ENCODE data around the gene FXN. TPM values are rescaled to one million over a fixed set of nuclear protein-coding genes. Genes with fewer than 3 reads are reported as not detected.
"Not testable (repeated sequence)": the region's sequence is repeated elsewhere in the genome, so short reads cannot be mapped to it uniquely, and the experiment has no call there.

The FXN gene
- polyA plus RNA-seq, 3 donors = 9.1 to 27.3 (median 15.9) TPM

DNA sequence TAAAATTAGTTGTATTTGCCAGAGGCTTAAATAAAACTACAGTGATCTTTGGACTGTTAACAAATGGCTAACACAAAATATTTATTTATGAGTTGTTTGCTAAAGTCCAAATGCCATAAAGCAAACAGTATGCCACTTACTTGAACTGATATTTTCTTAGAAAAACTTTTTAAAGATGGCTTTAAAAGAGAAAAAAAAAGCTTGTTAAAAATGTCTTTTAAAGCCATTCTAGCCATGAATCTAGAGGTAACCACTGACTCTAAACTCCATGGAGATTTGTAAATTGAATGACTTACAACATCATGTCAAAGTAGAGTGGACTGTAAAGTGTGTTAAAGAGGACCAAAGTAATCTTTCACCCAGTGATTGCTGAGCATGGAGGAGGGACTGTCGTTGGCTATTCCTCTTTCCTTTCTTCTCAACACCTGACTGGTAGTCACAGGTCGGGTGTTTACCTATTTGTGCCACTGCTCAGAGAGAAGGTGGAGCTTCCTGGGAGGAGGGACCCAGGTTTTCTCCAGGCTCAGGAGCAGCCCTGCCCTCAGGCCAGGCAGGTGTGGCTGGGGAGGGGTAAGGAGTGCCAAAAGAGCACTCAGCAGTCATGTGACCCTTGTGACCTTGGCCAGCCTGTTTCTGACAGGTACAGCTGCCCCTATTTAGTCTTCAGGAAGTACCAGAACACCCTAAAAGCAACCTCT lies 69.4 kb downstream of the FXN start:
- no CpG with 5 or more reads among the region's 2 CpGs for WGBS (ENCODE audit: insufficient coverage)
- Histone ChIP-seq H3K9me3 (replicated peaks in 1 of 2; ENCODE audit: control insufficient read depth in 1 of 2, insufficient read depth in 1 of 2, low read length in 2 of 2) (no peaks in the 10 kb centered on the region), H3K27me3 (ENCODE audit: control insufficient read depth in 2 of 2, insufficient read depth in 2 of 2, low read length in 2 of 2) (no peaks in the 10 kb centered on the region), H3K4me3 (replicated peaks in 1 of 3; ENCODE audit: low read depth in 2 of 3, low read length in 3 of 3) (no peak overlapping the region), H3K4me2 (replicated peaks; ENCODE audit: extremely low read depth, low read length, poor library complexity, severe bottlenecking) (no peak overlapping the region), H3K36me3 (replicated peaks in 1 of 2; ENCODE audit: control insufficient read depth in 1 of 2, insufficient read depth in 2 of 2, low read length in 2 of 2) (no peaks in the 10 kb centered on the region), H2AFZ (ENCODE audit: insufficient read depth, low read depth, low read length, poor library complexity, severe bottlenecking) (no peak overlapping the region), H3K79me2 (ENCODE audit: insufficient read depth, low read length) (no peaks in the 10 kb centered on the region), H4K20me1 (ENCODE audit: insufficient read depth, low read length) (no peaks in the 10 kb centered on the region), H3K4me1 (ENCODE audit: control insufficient read depth in 1 of 2, insufficient read depth in 2 of 2, low read length in 2 of 2) (no peaks in the 10 kb centered on the region), H3K27ac (ENCODE audit: low read depth in 1 of 2, low read length in 2 of 2) (no peak overlapping the region), H3K9ac (ENCODE audit: insufficient read depth, low read length, poor library complexity, severe bottlenecking) (no peak overlapping the region)
- Mint-ChIP-seq H3K27me3 (ENCODE audit: low read depth in 3 of 3) (peaks cover 0 to 3% (median 0%) of the 10 kb centered on the region in 3 donors), H3K36me3 (peaks cover 0 to 3% of the 10 kb centered on the region in 2 donors), H3K27ac (no peak overlapping the region), H3K4me1 (no peaks in the 10 kb centered on the region), H3K4me3 (no peak overlapping the region), H3K9me3 (peaks cover 0 to 3% (median 0%) of the 10 kb centered on the region in 7 donors)
- no peak for DNase-seq
- TF ChIP-seq, protein P1, sequence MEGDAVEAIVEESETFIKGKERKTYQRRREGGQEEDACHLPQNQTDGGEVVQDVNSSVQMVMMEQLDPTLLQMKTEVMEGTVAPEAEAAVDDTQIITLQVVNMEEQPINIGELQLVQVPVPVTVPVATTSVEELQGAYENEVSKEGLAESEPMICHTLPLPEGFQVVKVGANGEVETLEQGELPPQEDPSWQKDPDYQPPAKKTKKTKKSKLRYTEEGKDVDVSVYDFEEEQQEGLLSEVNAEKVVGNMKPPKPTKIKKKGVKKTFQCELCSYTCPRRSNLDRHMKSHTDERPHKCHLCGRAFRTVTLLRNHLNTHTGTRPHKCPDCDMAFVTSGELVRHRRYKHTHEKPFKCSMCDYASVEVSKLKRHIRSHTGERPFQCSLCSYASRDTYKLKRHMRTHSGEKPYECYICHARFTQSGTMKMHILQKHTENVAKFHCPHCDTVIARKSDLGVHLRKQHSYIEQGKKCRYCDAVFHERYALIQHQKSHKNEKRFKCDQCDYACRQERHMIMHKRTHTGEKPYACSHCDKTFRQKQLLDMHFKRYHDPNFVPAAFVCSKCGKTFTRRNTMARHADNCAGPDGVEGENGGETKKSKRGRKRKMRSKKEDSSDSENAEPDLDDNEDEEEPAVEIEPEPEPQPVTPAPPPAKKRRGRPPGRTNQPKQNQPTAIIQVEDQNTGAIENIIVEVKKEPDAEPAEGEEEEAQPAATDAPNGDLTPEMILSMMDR (IDR thresholded peaks at IDR 0.05) = no peak
- intact Hi-C loops (cut with micrococcal nuclease) = no loop called here

DNA sequence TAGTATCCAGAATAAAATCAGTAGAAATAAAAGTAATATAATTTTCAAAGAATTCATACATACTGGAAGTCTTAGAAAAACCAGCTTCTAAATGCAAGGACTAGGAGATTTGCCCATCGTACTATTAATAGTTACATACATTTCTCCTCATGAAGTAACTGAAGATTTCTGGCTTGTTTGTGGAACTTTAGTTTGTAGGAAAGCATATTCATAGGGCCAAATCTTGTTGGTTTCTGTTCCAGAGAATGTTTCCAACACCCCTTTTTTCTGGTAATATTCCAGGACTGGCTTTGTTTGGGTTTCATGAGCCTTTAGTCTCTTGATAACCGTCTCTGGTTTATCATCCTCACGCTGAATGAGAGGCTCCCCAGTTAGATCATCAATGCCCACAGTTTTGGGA lies 72.2 kb downstream of the FXN start:
- H3K4me3 Mint-ChIP-seq = no peak overlapping the region
- Histone ChIP-seq H2AFZ (ENCODE audit: insufficient read depth, low read depth, low read length, poor library complexity, severe bottlenecking) (no peak overlapping the region), H3K4me2 (replicated peaks; ENCODE audit: extremely low read depth, low read length, poor library complexity, severe bottlenecking) (no peak overlapping the region), H3K4me1 (ENCODE audit: control insufficient read depth in 1 of 2, insufficient read depth in 2 of 2, low read length in 2 of 2) (no peaks in the 10 kb centered on the region), H3K9ac (ENCODE audit: insufficient read depth, low read length, poor library complexity, severe bottlenecking) (no peak overlapping the region), H3K27me3 (ENCODE audit: control insufficient read depth in 2 of 2, insufficient read depth in 2 of 2, low read length in 2 of 2) (no peaks in the 10 kb centered on the region), H4K20me1 (ENCODE audit: insufficient read depth, low read length) (no peaks in the 10 kb centered on the region), H3K36me3 (replicated peaks in 1 of 2; ENCODE audit: control insufficient read depth in 1 of 2, insufficient read depth in 2 of 2, low read length in 2 of 2) (no peaks in the 10 kb centered on the region), H3K27ac (ENCODE audit: low read depth in 1 of 2, low read length in 2 of 2) (no peak overlapping the region), H3K79me2 (ENCODE audit: insufficient read depth, low read length) (no peaks in the 10 kb centered on the region), H3K4me3 (replicated peaks in 1 of 3; ENCODE audit: low read depth in 2 of 3, low read length in 3 of 3) (no peak overlapping the region), H3K9me3 (replicated peaks in 1 of 2; ENCODE audit: control insufficient read depth in 1 of 2, insufficient read depth in 1 of 2, low read length in 2 of 2) (no peaks in the 10 kb centered on the region)
- no peaks in the 10 kb centered on the region for H3K4me1 Mint-ChIP-seq
- WGBS (ENCODE audit: insufficient coverage) = 94% methylated on average over 2 of the region's 3 CpGs
- H3K9me3 Mint-ChIP-seq = no peaks in the 10 kb centered on the region
- peaks cover 0 to 5% (median 1%) of the 10 kb centered on the region in 3 donors for H3K27me3 Mint-ChIP-seq (ENCODE audit: low read depth in 3 of 3)
- H3K27ac Mint-ChIP-seq = no peak overlapping the region
- H3K36me3 Mint-ChIP-seq = no peaks in the 10 kb centered on the region
- DNase-seq = no peak
- intact Hi-C loops (cut with micrococcal nuclease) = no loop called here
- TF ChIP-seq, protein P1 (IDR thresholded peaks at IDR 0.05) = no peak

DNA sequence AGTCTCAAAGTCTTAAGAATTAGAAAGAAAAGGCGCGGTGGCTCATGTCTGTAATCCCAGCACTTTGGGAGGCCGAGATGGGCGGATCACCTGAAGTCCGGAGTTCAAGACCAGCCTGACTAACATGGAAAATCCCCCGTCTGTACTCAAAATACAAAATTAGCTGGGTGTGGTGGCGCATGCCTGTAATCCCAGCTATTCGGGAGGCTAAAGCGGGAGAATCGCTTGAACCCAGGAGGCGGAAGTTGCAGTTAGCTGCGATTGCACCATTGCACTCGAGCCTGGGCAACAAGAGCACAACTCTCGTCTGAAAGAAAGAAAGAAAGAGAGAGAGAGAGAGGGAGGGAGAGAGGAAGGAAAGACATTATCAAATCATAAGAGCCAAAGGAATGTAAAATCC lies 73.2 kb downstream of the FXN start:
- H3K27ac Mint-ChIP-seq = not testable (repeated sequence)
- WGBS (ENCODE audit: insufficient coverage) = 94% methylated on average over 14 of the region's 14 CpGs

More for the DNA sequence above, 73.2 kb downstream of the FXN start:
- H3K27me3 Mint-ChIP-seq (ENCODE audit: low read depth in 3 of 3); H3K27ac ChIP-seq (ENCODE audit: low read depth in 1 of 2, low read length in 2 of 2); H3K36me3 ChIP-seq (replicated peaks in 1 of 2; ENCODE audit: control insufficient read depth in 1 of 2, insufficient read depth in 2 of 2, low read length in 2 of 2); DNase-seq; H4K20me1 ChIP-seq (ENCODE audit: insufficient read depth, low read length); H3K27me3 ChIP-seq (ENCODE audit: control insufficient read depth in 2 of 2, insufficient read depth in 2 of 2, low read length in 2 of 2); H3K36me3 Mint-ChIP-seq; H3K4me3 ChIP-seq (replicated peaks in 1 of 3; ENCODE audit: low read depth in 2 of 3, low read length in 3 of 3); intact Hi-C loops (cut with micrococcal nuclease); H3K9ac ChIP-seq (ENCODE audit: insufficient read depth, low read length, poor library complexity, severe bottlenecking); H3K79me2 ChIP-seq (ENCODE audit: insufficient read depth, low read length); H3K4me2 ChIP-seq (replicated peaks; ENCODE audit: extremely low read depth, low read length, poor library complexity, severe bottlenecking); H3K4me1 ChIP-seq (ENCODE audit: control insufficient read depth in 1 of 2, insufficient read depth in 2 of 2, low read length in 2 of 2); H3K4me1 Mint-ChIP-seq; H2AFZ ChIP-seq (ENCODE audit: insufficient read depth, low read depth, low read length, poor library complexity, severe bottlenecking); H3K4me3 Mint-ChIP-seq; H3K9me3 Mint-ChIP-seq; H3K9me3 ChIP-seq (replicated peaks in 1 of 2; ENCODE audit: control insufficient read depth in 1 of 2, insufficient read depth in 1 of 2, low read length in 2 of 2): not testable (repeated sequence)
